DMS153 treated with DMSO at 0.1 percent for 48 hours (cell line): Measurements from ENCODE around the gene INSIG2.

ENCODE experiments used
- DNase-seq: peaks from one replicate; lab custom pipeline; 2025; ENCODE audit not compliant: unreplicated experiment; lab: John Stamatoyannopoulos, UW

The INSIG2 gene

DNA sequence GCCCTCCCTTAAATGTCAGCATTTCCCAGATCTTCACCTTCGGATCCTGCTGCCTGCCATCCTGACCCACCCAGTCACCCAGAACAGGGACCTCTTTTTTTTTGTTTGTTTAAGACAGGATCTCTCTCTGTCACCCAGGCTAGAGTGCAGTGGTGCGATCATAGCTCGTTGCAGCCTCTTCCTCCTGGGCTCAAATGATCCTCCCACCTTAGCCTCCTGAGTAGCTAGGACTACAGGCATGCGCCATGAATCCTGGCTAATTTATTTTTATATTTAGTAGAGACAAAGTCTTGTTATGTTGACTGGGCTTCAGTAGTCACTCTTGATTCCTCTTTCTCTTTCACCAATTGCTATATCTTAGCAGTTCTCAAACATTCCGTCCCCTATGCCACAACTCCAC lies 39.0 kb downstream of the INSIG2 start:
- no peak for DNase-seq

DNA sequence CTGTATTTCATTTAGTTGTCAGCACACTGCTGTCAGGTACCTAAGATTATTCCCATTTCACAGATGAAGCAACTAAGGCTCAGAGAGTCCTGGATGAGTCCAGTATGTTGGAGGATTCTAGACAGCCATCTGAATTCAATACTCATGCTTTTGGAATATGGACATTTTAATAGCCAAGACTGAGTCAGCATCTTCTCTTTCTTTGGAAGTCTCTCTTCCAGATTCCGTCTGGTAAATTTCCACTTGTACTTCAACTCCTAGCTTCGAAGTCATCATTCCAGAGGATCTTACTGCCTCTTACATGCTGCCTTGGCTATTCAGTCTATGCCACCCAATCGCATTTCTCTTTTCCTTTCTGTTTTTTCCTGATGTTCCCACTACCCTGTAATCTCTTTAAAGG lies 40.6 kb downstream of the INSIG2 start:
- no peak for DNase-seq

DNA sequence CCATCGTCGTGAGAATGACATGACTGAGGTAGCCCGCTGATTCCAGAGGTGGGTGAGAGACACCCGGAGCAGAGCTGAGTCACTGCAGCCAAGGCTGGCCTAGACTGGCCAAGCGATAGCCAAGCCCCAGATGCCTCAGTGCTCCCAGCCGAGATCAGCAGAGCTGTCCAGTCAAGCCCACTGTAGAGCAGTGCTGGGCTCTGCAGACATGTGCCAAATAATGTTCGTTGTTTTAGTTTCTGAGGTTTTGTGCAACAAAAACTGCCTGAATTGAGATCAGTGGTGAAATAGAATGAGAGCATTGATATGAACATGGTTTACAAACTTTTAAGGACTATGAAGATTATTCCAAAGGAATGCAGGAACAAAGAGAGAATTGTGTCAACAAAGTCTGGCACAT lies 42.1 kb downstream of the INSIG2 start:
- DNase-seq: no peak

DNA sequence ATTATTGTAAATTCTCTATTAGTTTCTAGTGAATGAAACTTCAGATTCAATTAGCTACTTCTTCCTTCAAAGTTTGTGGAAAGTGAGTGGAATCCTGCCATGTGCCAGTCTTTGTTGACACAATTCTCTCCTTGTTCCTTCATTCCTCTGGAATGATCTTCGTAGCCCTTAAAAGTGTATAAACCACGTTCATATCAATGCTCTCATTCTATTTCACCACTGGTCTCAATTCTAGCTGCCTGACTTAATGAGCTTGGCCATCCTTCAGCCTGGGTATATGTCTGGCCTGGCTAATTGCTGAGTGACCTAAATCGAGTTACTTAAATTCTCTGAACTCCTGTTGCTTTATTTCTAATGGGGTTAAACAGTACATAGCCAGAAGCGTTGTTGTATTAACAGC lies 43.5 kb downstream of the INSIG2 start:
- no peak for DNase-seq

DNA sequence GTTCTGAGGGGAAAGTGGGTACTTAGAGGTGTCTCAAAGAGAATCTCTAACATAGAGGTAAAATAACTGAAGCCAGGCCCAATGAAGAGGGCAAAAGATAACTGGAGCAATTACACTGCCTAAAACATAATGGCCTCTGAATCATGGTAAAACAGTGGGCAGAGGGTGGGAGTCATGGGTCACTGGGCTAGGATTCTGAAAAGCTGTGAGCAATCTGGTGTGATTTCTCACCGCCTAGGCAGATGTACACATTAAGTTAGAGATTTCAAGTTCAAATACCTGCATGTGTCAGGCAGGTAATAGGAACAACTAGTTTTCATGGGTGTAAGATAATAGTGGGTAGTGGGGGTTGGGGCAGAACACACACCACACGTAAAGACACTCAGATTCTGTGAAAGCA lies 45.6 kb downstream of the INSIG2 start:
- DNase-seq: no peak

DNA sequence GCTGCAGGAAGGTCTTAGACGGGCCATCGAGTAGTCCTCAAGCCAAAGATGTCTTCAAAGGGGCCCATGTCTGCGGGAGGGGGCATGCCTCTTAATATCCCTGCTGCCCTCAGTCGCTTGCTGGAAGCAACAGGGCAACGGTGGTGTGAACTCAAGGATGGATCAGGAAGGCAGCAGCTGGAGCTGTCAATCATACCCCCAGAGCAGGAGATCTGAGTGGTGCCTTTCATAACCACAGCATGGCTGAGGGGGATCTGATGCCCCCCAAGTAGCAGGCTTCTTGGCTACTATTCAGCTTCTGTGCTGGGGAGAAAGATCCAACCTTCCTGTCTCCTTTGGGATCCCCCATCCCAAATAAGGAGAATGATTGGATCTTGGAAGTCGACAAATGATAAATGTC lies 46.4 kb downstream of the INSIG2 start:
- DNase-seq: no peak

DNA sequence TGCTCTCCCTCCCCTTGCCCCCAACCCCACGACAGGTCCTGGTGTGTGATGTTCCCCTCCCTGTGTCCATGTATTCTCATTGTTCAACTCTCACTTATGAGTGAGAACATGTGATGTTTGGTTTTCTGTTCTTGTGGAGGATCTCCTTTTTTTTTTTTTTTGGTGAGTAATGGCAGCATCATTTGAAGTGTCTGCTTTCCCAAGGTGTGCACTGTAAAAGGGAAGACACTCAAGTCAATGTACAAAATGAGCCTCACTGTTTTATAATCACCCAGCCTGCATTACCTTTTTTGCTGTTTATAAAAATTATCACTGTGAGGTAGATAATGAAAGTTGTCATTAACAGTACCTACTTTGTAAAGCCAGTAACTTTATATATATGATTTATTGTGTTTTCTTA lies 56.9 kb downstream of the INSIG2 start:
- no peak for DNase-seq

DNA sequence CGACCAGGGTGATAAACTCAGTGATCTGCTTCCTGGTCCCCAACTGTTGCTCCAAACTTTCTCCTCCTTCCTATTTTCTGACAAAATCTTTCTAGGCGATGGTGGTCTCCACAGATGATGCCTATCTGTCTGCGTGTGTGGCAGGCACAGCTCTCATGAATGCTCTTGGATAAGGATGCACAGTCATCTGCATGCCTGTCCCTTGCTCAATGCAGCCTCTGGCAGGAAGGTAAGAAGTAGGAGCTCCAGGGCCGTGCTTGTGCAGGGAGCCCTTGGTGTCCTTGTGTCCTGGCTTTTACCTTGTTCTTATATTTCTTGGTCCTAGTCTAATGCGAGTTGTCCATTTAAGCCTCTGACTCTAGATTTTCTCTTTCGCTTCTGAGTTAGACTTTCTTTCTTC lies 57.5 kb downstream of the INSIG2 start:
- no peak for DNase-seq

DNA sequence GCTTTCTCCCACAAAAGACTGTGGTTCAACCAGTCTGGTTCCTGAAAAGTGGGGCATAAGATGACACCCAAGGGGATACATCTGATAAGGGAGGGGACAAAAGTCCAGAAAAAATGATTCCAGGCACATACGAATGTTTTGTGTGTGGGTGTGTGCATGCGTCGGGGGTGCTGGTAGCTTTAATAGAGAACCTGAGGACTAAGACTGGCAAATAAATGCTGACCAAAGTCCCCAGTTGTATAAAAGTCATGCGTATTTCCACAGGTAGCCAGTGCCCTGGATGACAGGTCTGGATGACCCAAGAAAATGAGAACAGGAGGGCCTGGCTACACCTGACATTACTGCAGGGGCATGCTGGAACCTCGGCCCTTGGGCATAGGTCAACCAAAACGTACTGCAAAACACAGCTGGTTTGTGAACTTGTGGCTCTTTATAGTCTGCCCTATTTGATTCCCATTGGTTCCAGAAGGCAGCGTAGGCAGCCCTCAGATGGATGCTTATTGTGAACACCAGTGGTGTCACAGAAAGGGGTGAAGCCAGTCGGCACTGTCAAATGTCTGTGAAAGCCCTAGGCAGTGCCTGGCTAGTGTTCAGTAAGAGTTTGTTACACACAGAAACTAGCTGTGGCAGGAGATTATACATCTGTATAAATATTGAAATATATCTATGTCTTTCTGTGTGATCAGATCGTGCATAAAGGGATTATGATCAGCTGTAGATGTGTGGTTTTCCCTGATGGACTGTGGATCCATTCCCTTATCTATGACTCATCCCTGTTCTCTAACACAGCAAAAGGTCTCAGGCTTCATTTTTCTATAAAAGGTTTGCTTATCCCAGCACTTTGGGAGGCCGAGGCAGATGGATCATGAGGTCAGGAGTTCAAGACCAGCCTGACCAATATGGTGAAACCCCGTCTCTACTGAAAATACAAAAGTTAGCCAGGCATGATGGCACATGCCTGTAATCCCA lies 58.3 kb downstream of the INSIG2 start:
- DNase-seq: no peak

DNA sequence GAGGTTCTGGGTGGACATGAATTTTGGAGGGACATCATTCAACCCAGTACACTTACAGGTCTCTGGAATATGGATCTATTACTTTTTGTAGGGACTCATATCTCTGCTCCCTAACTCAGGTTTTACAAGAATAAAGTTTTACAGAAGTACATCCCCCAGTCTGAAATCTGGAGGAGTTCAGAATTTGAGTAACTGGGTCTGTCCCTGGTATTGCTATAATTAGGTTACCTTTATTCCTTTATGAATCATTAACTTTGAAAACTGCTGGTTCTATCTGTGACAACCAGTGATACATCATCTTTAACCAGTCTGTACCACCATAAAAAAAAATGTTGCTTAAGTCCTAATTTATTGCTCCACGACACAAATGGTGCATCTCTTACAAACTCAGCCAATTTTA lies 59.9 kb downstream of the INSIG2 start:
- DNase-seq: no peak

DNA sequence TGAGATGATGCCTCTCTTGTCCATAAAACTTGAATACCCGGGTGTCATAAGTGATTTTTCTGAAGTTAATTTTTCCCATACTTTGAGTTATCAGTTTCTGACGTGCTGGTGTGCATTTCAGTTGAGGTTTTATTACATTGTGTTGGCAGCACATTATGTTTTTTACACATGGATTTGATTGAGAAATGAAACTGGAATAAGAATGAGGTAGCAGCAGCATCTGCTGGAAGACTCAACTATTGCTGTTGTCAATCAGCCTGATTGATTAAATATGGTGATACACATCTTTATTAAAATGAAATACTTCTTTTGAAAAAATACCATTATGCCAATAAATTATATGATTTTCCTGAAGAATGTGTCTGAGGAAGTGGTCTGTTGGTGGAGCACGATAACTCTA lies 60.5 kb downstream of the INSIG2 start:
- no peak for DNase-seq

DNA sequence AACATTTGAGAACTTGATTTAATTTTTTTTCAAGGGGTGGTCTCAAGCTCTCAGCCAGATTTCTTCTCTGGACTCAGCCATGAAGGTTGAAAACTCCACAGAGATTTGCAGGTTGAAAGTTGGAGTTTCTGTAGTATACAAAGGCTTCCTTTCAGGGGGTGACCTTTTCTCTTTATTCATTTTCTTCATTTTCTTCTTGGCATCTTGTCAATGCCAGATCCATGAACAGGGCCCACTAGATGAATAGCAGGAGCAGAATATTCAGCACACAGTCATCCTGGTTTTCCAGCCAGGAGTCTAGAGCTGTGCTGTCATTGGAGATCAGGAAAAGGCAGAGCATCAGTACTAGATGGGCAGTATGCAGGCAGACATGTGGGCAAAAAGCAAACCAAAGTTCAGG lies 62.0 kb downstream of the INSIG2 start:
- DNase-seq: no peak

DNA sequence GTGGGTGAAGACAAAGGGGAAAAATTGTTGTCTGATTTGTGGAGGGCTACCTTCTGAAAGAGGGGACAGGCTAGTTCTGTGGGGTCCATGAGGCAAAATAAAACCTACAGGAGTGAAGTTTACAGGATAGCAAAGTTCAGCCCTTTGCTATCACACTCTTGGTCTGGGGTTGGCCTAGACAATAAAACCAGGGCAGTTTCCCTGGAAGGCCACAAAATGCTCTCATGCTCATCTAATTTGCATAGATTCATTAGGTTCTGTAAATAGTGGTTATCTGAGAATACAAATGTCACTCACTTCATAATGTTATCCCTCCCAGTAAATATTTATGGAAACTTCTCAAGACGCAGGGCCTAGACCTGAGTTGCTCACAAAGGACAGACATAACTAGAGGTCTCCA lies 63.6 kb downstream of the INSIG2 start:
- no peak for DNase-seq

DNA sequence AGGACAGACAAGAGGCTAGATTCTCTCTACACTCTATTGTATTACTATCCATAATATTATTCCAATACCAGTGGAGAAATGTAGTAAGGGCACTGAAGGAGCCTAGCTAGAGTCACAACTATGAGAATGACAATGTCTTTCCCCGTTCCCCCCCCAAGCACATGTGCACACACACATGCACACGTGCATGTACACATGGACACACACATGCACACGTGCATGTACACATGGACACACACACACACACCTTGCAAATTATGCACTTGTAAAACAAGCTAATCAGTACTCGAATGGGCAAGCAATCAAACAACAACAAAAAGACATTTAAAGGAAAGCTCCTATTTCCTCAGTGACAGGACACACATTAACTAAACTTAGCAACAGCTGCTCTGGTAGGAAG lies 65.2 kb downstream of the INSIG2 start:
- DNase-seq: no peak

DNA sequence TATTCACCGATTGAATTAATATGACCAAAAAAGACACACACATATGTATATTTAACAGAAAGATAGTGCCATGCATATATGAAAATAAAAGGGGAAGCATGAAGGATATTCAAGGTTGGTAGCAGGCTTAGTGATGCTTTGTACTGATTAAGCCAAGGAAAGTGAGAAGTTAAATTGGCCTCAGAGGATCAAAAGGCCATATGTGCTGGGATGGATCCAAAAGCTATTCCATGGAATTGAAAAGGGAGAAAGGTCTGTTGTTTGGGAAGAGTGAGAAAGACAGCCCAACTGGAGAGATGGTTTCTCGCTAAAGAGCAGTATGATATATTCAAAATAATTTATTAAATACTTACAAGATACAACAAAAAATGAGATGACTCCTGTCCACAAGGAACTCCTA lies 65.9 kb downstream of the INSIG2 start:
- DNase-seq: no peak
